Cardiac fibroblast (primary cell): ENCODE results near the gene TLCD3B.
A peak's percentile ranks its signal among the peaks of the same experiment; 100 is the strongest.
"Not testable (repeated sequence)": the region's sequence is repeated elsewhere in the genome, so short reads cannot be mapped to it uniquely, and the experiment has no call there.

Experiments used
- DNase-seq, 2 donors: peaks; one replicate each; pipeline versions ENCODE4 v3.0.0 to v3.0.0-alpha.2; 2010; ENCODE audit warnings: low read depth in 2 of 2
- H3K4me3 ChIP-seq, 2 donors: replicated peaks in 1 of 2; 1 replicate in 1 of 2; 2 replicates in 1 of 2; pipeline ENCODE4 v1.5.1; 2011; ENCODE audit warnings: low read depth in 2 of 2, low read length in 2 of 2, mild to moderate bottlenecking in 2 of 2, moderate library complexity in 1 of 2
- TF ChIP-seq, protein P1 (sequence below): IDR thresholded peaks from one replicate; pipeline ENCODE4 v1.5.1; 2011; ENCODE audit warnings: low read depth, mild to moderate bottlenecking, low read length, inconsistent platforms

The TLCD3B gene

DNA sequence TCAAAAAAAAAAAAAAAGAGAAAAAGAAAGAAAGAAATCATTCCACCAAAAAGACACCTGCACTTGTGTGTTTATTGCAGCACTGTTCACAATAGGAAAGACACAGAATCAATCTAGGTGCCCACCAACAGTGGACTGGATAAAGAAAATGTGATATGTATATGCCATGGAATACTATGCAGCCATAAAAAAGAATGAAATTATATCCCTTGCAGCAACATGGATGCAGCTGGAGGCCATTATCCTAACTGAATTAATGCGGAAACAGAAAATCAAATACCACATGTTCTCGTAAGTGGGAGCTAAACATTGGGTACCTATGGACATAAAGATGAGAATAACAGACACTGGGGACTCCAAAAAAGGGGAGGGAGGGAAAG is 13.8 kb downstream of the TLCD3B start:
- TF ChIP-seq, protein P1, sequence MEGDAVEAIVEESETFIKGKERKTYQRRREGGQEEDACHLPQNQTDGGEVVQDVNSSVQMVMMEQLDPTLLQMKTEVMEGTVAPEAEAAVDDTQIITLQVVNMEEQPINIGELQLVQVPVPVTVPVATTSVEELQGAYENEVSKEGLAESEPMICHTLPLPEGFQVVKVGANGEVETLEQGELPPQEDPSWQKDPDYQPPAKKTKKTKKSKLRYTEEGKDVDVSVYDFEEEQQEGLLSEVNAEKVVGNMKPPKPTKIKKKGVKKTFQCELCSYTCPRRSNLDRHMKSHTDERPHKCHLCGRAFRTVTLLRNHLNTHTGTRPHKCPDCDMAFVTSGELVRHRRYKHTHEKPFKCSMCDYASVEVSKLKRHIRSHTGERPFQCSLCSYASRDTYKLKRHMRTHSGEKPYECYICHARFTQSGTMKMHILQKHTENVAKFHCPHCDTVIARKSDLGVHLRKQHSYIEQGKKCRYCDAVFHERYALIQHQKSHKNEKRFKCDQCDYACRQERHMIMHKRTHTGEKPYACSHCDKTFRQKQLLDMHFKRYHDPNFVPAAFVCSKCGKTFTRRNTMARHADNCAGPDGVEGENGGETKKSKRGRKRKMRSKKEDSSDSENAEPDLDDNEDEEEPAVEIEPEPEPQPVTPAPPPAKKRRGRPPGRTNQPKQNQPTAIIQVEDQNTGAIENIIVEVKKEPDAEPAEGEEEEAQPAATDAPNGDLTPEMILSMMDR = no peak
- H3K4me3 ChIP-seq = no peak overlapping the region
- no peak for DNase-seq

DNA sequence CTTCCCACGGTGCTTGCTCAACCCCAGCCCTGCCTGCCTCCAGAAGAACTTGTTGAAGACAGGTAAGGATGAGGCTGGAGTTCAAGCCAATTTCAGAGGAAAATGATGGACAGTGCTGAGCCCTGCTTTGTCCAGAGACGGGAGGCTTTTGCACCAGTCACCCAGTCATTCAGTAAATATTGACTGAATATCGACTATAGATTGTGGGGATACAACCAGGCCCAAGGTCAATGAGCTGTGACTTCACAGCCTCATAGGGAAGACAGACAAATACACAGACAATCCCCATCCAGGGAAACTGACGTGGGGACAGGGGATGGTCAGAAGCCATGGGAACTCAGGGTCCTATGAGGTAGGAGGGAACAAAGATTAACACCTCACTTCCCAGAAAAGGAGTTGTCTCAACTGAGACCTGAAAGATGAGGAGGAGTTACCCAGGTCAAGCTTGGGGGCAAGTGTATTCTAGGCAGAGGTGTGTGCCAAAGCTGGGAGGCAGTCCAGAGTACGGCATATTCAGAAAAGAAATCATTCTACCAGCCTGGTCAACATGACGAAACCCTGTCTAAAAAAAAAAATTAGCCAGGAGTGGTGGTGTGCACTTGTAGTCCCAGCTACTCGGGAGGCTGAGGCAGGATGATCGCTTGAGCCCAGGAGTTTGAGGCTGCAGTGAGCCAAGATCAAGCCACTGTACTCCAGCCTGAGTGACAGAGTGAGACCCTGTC is 14.4 kb downstream of the TLCD3B start:
- H3K4me3 ChIP-seq = no peak overlapping the region
- TF ChIP-seq, protein P1 = no peak

DNA sequence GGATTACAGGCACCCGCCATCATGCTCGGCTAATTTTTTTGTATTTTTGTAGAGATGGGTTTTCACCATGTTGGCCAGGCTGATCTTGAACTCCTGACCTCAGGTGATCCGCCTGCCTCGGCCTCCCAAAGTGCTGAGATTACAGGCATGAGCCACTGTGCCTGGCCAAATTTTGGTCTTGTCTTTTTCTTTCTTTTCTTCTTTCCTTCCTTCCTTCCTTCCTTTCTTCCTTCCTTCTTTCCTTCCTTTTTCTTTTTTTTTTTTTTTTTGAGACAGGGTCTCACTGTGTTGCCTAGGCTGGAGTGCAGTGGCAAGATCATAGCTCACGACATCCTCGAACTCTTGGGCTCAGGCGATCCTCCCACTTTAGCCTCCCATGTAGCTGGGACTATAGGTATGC is 15.6 kb downstream of the TLCD3B start:
- DNase-seq, H3K4me3 ChIP-seq: not testable (repeated sequence)

More for the DNA sequence above, 14.4 kb downstream of the TLCD3B start:
- no peak for DNase-seq

DNA sequence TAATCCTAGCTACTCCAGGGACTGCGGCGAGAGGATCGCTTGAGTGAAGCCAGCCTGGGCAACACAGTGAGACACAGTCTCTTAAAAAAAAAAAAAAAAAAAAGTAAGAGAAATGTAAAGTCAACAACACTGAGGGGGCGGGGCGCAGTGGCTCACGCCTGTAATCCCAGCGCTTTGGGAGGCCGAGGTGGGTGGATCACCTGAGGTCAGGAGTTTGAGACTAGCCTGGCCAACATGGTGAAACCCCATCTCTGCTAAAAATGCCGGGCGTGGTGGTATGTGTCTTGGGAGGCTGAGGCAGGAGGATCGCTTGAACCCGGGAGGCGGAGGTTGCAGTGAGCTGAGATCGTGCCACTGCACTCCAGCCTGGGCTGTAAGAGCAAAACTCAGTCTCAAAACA is 18.5 kb downstream of the TLCD3B start:
- not testable (repeated sequence) for H3K4me3 ChIP-seq, DNase-seq

DNA sequence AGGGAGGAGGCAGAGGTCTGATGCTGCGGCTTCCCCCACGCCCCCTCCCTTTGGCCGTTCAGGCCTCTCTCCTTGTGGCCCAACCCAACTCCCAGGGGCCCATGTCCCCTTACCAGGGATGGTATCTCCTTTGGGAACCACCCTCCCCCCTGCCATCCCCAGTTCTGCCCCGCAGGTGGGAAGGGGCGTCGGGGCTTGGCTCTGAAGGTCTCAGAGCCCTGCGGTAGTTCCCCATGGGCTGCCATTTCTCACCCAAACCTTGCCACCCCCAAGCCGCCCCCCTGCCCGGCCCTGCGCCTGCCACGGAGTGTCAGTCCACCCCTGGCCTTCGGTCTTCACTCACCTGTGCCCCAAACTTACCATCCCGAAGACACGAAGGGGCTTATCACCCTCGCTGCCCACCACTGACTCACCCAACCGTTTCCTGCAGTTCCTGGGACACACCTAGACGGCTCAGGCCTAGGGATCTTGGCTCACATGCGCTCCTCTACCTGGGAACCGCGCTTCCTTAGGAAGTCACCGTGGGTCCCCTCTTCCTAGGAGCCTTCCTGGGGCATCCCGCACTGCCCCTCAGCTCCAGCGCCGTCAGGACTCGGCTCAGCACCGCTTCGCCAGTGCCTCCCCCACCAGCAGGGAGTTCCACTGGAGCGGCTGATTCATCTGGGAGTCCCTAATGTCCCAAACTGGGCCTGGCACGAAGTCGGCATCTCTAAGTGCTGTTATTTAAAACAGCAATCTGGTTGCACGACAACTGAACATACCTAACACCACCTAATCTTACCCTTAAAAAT is 19.2 kb downstream of the TLCD3B start:
- no peak overlapping the region for H3K4me3 ChIP-seq
- DNase-seq = no peak
- TF ChIP-seq, protein P1 = no peak

DNA sequence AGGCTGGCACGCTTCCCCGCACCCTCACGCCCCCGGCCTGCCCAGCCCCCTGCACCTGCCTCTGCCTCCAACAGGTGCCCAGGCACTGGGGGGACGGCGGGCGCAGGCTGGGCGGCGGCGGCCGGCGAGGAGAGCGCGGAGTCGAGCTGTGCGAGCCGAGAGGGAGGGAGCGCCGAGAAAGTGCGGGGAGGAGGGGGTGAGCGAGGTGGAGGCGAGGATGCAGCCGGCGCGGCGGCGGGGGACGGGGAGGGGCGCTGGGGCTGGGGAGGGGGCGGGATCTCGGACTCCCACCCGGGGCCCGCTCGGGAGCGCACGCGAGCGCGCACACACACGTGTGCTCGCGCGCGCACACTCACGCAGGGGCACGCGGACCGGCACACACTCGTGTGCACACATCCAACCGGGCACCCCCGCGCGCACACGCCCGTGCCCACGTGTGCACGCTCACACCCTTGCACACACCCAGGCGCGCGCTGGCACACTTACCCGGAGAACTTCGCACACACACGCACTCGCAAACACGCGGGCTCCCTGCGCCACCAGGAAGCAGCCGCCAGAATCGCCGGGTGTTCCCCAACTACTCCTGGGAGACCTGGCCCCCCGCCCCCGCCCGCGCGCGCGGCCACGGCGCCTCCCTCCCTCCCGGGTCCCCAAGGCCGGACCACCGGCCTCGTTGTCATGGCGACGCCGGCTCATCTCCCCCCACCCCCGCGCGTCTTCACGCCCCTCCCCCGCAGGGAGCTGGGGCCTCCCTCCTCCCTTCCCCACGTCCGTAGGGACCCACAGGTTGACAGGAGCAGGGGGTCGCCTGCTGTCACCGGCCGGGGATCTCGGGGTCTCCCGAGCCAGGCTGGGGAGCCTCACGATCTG is 20.0 kb downstream of the TLCD3B start, which contains the start of gene DOC2A:
DOC2A (minus strand) TSS at position 184 of the 870 bp plus-strand sequence. CDS start 805 bp downstream, outside the sequence.
- DNase-seq = no peak
- TF ChIP-seq, protein P1 = no peak

DNA sequence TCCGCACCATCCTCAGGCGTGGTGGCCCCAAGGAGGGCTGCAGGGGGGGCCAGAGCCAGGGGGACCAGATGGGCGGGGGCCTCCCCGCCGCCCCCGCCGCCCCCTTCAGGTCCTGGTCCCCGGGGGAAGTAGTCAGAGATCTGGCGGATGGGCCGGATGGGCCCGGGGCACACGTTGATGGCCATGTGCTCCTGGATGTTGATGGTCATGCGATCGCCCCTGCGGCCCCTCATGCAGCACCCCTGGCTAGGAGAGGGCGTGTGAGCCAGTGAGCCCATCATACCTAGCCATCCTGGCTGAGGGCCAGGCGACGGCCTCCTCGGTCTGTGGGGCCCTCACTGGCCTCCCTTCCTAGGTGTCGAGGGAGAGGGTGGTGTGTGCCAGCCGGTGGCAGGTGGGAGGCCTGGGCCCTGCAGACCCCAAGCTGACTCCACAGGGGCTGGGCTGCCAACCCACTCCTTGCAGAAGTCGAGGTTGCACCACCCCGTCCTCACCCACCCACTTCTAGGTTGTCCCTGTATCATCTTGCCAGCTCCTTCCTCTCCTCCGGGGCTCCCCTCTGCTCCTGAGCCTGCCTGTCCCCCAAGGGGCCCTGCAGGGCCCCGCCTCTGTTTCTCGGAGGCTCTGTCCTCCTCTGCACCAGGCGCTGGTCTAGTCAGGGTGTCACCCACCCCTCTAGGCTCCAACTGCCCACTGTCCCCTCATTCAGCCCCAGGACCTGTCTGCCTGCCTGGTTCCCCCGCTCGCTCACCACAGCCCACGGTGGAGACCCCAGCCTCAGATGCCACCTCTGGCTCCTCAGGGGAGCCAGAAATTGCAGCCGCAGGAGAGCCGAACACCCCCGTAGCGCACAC is 20.9 kb downstream of the TLCD3B start:
- no peak for DNase-seq
- no peak overlapping the region for H3K4me3 ChIP-seq

More for the DNA sequence above, 20.0 kb downstream of the TLCD3B start, which contains the start of gene DOC2A:
- peak within 1 kb of the TSS; percentile 36 to 40 for H3K4me3 ChIP-seq

More for the DNA sequence above, 20.9 kb downstream of the TLCD3B start:
- TF ChIP-seq, protein P1 = no peak
